Calu3 (cell line): ENCODE data around the gene MAGI1. TPM values are rescaled to one million over a fixed set of nuclear protein-coding genes. Genes with fewer than 3 reads are reported as not detected.

Source experiments
- BruUV-seq: library from RNA; stranded (reverse); fragments of 400-500 nt; replicated peaks from 2 replicates; lab custom pipeline; 2021; lab: Mats Ljungman, UMichigan
- CTCF ChIA-PET: fragments of 300-600 bp; sonication (Branson Sonifier 250); formaldehyde crosslinking; loops from one replicate; lab custom pipeline; 2022; ENCODE audit warnings: antibody characterized with exemption; lab: Charles Lee
- DNase-seq: peaks from one replicate; pipeline ENCODE4 v3.0.0; 2022
- H3K27ac Mint-ChIP-seq: one replicate; pipeline ENCODE4 v1.8.0; 2022; ENCODE audit warnings: mixed read lengths; ENCODE audit not compliant: unreplicated experiment
- H3K27me3 Mint-ChIP-seq: one replicate; pipeline ENCODE4 v1.8.0; 2022; ENCODE audit warnings: mixed read lengths; ENCODE audit not compliant: unreplicated experiment
- H3K36me3 Mint-ChIP-seq: one replicate; pipeline ENCODE4 v1.8.0; 2022; ENCODE audit warnings: mild to moderate bottlenecking, moderate library complexity, mixed read lengths; ENCODE audit not compliant: insufficient read depth, unreplicated experiment
- H3K4me1 Mint-ChIP-seq: one replicate; pipeline ENCODE4 v1.8.0; 2022; ENCODE audit warnings: mild to moderate bottlenecking, low read depth, mixed read lengths; ENCODE audit not compliant: unreplicated experiment
- H3K4me3 Mint-ChIP-seq: one replicate; pipeline ENCODE4 v1.8.0; 2022; ENCODE audit warnings: mild to moderate bottlenecking, low read depth, moderate library complexity, mixed read lengths; ENCODE audit not compliant: unreplicated experiment
- H3K9me3 Mint-ChIP-seq: one replicate; pipeline ENCODE4 v1.8.0; 2022; ENCODE audit warnings: low read depth, mixed read lengths; ENCODE audit not compliant: unreplicated experiment
- CTCF ChIP-seq: fragments of 200-600 bp; IDR thresholded peaks from one replicate; pipeline ENCODE4 v1.8.0; 2022; ENCODE audit warnings: antibody characterized with exemption; ENCODE audit not compliant: unreplicated experiment
- intact Hi-C: fragments of 100-400 bp; cut with micrococcal nuclease; formaldehyde crosslinking; loops from one replicate; pipeline ENCODE4 v1.10.0; 2022; ENCODE audit not compliant: unreplicated experiment
- total RNA-seq: library from RNA; stranded (reverse); gene quantifications from 2 replicates; pipeline ENCODE4 v1.2.3, GENCODE V29; 2022

Gene MAGI1
- total RNA-seq, 1 experiment from 2014 or later: 76.4 TPM

- BruUV-seq: no TSS peak
- H3K4me1 Mint-ChIP-seq: peaks cover 25% of the 10 kb centered on the region
- no peak overlapping the region for H3K27ac Mint-ChIP-seq
- no peaks in the 10 kb centered on the region for H3K36me3 Mint-ChIP-seq
- DNase-seq: no peak
- no peaks in the 10 kb centered on the region for H3K9me3 Mint-ChIP-seq
- no peak overlapping the region for H3K4me3 Mint-ChIP-seq
- CTCF ChIA-PET: no interaction called here
- intact Hi-C loops: no loop called here
- no peaks in the 10 kb centered on the region for H3K27me3 Mint-ChIP-seq
- no peak for TF ChIP-seq CTCF
These were observed 186.9 kb downstream of the MAGI1 start for GRCh38 chr3:65851827-65852226.

- H3K27me3 Mint-ChIP-seq: no peaks in the 10 kb centered on the region
- no peak overlapping the region for H3K27ac Mint-ChIP-seq
- no TSS peak for BruUV-seq
- H3K4me3 Mint-ChIP-seq: no peak overlapping the region
- no peak for TF ChIP-seq CTCF
- H3K36me3 Mint-ChIP-seq: no peaks in the 10 kb centered on the region
- intact Hi-C loops: no loop called here
- H3K4me1 Mint-ChIP-seq: peaks cover 21% of the 10 kb centered on the region
- CTCF ChIA-PET: no interaction called here
- no peak for DNase-seq
- H3K9me3 Mint-ChIP-seq: no peaks in the 10 kb centered on the region
These were observed 188.5 kb downstream of the MAGI1 start for GRCh38 chr3:65850261-65850660.

GRCh38 chr3:65848024-65848423 lies 190.7 kb downstream of the MAGI1 start:
- Mint-ChIP-seq H3K36me3 (no peaks in the 10 kb centered on the region), H3K27me3 (no peaks in the 10 kb centered on the region), H3K4me1 (peaks cover 12% of the 10 kb centered on the region), H3K4me3 (no peak overlapping the region), H3K9me3 (no peaks in the 10 kb centered on the region), H3K27ac (no peak overlapping the region)
- intact Hi-C loops: no loop called here
- BruUV-seq: no TSS peak
- no peak for TF ChIP-seq CTCF
- DNase-seq: no peak
- CTCF ChIA-PET: interaction anchor here (0.8 to 1.4 kb wide), 2 partner anchors 14 to 21 kb away, joined by 3 read pairs; no protein-coding TSS in a partner anchor

- H3K27me3 Mint-ChIP-seq: no peaks in the 10 kb centered on the region
- no peak overlapping the region for H3K27ac Mint-ChIP-seq
- DNase-seq: no peak
- H3K4me3 Mint-ChIP-seq: no peak overlapping the region
- intact Hi-C loops: no loop called here
- no peaks in the 10 kb centered on the region for H3K36me3 Mint-ChIP-seq
- TF ChIP-seq CTCF: no peak
- no TSS peak for BruUV-seq
- no peaks in the 10 kb centered on the region for H3K9me3 Mint-ChIP-seq
- H3K4me1 Mint-ChIP-seq: peaks cover 7% of the 10 kb centered on the region
- CTCF ChIA-PET: interaction anchor here (1.4 kb wide), 1 partner anchor 13 kb away, joined by 3 read pairs; no protein-coding TSS in a partner anchor
These were observed 191.8 kb downstream of the MAGI1 start for GRCh38 chr3:65846936-65847335.
